D721Med (cell line): ENCODE measurements around the gene PROX1.

ENCODE experiments used
- DNase-seq: peaks from one replicate; pipeline ENCODE4 v3.0.0; 2011; ENCODE audit warnings: low spot score; ENCODE audit not compliant: insufficient read length
- FAIRE-seq: peaks from 2 replicates; lab custom pipeline; 2011; peaks lifted over from hg19 to GRCh38; lab: Jason Lieb, UNC
- TF ChIP-seq, protein P1 (sequence below): IDR thresholded peaks from 2 replicates; pipeline ENCODE4 v1.5.1; 2012; ENCODE audit warnings: mild to moderate bottlenecking, control low read depth; ENCODE audit not compliant: insufficient read depth; ENCODE audit errors: missing control alignments

PROX1 gene

DNA sequence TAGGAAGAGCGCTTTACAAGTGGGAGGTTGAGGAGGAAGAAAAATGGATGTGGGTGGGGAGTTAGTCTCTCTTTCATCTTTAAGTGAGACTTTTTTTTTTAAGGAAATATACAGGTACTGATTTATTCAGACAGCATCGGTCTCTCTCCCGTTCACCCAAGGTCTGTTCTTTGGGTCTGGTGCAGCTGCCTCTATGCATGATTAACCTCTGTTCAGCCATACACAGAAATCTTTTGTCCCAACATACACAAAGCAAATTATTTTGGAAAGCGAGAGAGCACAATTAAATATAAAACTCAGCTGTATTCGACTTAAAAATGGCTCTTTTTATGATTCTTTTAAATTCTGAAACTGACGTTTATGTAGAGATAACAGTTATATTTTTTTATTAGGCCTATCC, 11.0 kb downstream of the PROX1 start:
- TF ChIP-seq, protein P1, sequence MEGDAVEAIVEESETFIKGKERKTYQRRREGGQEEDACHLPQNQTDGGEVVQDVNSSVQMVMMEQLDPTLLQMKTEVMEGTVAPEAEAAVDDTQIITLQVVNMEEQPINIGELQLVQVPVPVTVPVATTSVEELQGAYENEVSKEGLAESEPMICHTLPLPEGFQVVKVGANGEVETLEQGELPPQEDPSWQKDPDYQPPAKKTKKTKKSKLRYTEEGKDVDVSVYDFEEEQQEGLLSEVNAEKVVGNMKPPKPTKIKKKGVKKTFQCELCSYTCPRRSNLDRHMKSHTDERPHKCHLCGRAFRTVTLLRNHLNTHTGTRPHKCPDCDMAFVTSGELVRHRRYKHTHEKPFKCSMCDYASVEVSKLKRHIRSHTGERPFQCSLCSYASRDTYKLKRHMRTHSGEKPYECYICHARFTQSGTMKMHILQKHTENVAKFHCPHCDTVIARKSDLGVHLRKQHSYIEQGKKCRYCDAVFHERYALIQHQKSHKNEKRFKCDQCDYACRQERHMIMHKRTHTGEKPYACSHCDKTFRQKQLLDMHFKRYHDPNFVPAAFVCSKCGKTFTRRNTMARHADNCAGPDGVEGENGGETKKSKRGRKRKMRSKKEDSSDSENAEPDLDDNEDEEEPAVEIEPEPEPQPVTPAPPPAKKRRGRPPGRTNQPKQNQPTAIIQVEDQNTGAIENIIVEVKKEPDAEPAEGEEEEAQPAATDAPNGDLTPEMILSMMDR: no peak
- no peak for FAIRE-seq
- DNase-seq: no peak

DNA sequence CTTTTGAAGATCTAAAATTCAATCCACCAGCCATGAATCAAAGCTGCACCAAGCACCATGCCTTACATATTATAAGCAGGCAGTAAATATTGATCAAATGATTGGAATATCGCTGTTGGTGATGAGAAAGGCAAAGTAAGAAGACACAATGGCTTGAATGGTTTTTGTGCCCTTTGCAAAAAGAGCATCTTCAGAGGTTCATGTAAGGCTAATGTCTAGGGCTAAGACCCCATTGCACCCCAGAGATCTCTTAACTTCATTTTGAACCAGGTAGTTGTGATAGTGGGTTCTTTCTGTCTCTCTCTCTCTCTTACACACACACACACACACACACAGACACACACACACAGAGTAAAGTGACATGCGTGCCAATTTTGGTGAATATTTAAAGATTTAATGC, 12.0 kb downstream of the PROX1 start:
- TF ChIP-seq, protein P1: no peak
- DNase-seq (no peak), FAIRE-seq (no peak)

DNA sequence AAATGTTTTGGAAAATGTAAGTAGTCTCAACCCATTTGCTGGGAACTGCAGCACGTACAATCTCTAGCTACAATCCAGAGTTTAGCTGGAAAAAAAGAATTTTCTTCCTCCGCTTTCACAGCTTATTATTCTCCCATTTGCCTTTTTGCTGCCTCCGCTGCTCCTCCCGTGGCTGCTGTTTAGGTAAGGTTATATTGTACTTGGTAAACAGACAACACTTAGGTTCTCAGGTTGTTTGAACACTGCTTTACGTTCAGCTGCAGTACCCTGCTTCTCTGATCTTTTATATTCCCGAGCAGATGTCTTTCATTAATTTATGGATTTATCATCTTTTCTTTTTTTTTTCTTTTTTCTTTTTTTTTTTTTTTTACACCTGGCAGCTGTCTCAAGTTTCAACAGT, 14.3 kb downstream of the PROX1 start:
- FAIRE-seq: peak; percentile 25
- TF ChIP-seq, protein P1: no peak
- no peak for DNase-seq

DNA sequence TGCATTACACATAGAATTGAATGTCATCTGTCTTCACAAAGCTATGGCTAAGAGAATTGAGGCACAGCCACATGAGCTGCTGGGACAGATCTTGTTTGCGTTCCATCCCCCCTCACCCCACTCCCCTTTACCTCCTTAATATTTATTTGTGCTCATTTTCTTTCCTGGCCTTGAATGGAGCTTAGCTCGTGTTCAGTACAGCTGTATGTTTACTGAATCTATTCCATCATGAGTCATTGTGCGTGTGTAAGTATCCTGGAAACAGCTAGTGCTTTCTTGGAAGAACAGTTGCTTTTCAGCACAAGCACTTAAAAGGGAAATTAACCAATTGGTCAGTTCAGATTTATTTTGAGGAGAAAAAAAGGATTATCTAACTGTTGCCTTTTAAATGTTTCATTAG, 14.7 kb downstream of the PROX1 start:
- FAIRE-seq: no peak
- no peak for DNase-seq
- TF ChIP-seq, protein P1: no peak

DNA sequence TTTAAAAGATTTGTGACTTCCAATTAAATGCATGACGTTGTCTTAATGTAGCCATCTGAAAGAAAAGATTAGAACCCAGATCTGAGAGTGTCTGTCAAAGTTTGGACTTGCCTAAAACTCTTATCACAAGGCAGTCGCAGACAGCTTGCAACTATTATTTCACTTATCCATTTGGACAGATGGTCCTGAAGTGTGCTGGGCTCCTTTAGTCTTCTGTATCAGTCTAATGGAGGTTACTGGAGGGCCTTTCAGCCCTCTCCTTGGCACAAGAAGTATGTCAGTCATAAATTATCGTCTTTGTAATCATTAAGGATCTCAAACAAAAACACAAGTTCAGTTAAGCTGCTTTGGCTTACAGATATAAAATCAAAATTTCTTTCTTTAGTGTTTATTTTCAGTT, 15.5 kb downstream of the PROX1 start:
- TF ChIP-seq, protein P1: no peak
- DNase-seq (no peak), FAIRE-seq (peak; percentile 96)

DNA sequence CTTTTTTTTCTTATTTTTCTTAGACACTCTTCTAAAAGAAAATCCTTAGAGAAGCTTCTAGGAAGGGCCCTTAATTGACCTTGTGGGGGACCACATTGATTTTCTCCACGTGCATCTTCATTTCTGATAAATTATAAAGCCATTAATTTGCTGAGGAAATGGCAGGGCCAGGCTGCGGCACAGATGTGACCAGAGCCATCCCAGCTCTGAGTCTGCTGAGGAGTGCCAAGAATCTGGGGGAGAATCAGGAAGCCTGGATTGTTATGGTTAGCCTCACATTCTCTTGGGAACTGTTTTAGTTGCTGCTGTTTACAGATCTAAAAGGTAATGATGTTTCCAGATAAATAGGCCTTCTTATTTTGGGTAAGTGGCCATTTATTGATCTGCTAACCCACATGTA, 16.2 kb downstream of the PROX1 start:
- no peak for DNase-seq
- TF ChIP-seq, protein P1: no peak
- FAIRE-seq: no peak

DNA sequence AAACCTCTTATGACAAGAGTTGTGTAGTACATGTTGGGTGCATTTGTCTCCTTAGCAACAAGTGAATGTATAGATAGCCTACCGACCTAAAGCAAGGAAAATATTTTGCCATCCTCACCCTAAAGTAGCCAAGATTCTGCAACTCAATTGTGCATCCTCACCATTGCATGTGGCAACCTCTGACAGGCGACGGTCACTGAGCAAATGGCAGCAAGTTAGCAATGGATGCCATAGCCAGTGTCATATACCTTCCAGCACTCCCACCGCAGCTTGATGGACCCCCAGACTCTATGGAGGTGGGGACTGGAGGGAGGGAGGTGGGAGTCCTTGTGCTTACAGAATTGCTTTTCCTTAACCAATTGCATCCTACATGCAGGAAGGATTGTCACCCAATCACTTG, 17.0 kb downstream of the PROX1 start:
- FAIRE-seq (peak; percentile 51), DNase-seq (no peak)
- TF ChIP-seq, protein P1: no peak
